Endothelial cell of umbilical vein (primary cell): ENCODE results near the gene PLA2R1. TPM values are rescaled to one million over a fixed set of nuclear protein-coding genes. Genes with fewer than 3 reads are reported as not detected.
A peak's percentile ranks its signal among the peaks of the same experiment; 100 is the strongest.

Experiments used
- BruUV-seq: library from RNA; stranded (reverse); fragments of 400-500 nt; replicated peaks from 2 replicates; lab custom pipeline; 2021; lab: Mats Ljungman, UMichigan
- CTCF ChIA-PET: fragments of 300-600, 350-600 bp; sonication (Branson Sonifier 250); formaldehyde crosslinking; loops from one replicate; lab custom pipeline; 2021; ENCODE audit warnings: antibody characterized with exemption, inconsistent platforms; lab: Charles Lee
- POLR2A ChIA-PET: fragments of 300-600, 350-600 bp; sonication (Branson Sonifier 250); formaldehyde crosslinking; loops from one replicate; lab custom pipeline; 2021; ENCODE audit warnings: antibody characterized with exemption, inconsistent platforms; lab: Charles Lee
- DNase-seq: peaks from one replicate; pipeline ENCODE4 v3.0.0-alpha.2; 2011; ENCODE audit warnings: low read depth, low spot score
- FAIRE-seq: peaks from 2 replicates; lab custom pipeline; 2011; peaks lifted over from hg19 to GRCh38; lab: Jason Lieb, UNC
- H2AFZ ChIP-seq: 2 replicates; pipeline ENCODE4 v1.6.0; 2012; ENCODE audit warnings: low read depth, low read length, control low read depth, inconsistent platforms
- H3K27ac ChIP-seq: 2 replicates; pipeline ENCODE4 v1.5.1; 2011; ENCODE audit warnings: low read depth, mild to moderate bottlenecking, control low read depth, low read length, moderate library complexity; ENCODE audit not compliant: insufficient read depth
- H3K27me3 ChIP-seq, 2 experiments: 2 replicates each; pipeline versions ENCODE4 v1.6.0 to v1.6.1; 2011; ENCODE audit warnings: low read length in 2 of 2, mixed read lengths in 1 of 2; ENCODE audit not compliant: control insufficient read depth in 2 of 2, insufficient read depth in 2 of 2
- H3K36me3 ChIP-seq, 2 experiments: 2 replicates in 1 of 2; 3 replicates in 1 of 2; pipeline ENCODE4 v1.5.1; 2011; ENCODE audit warnings: low read length in 2 of 2, mild to moderate bottlenecking in 1 of 2, moderate library complexity in 1 of 2; ENCODE audit not compliant: control insufficient read depth in 2 of 2, insufficient read depth in 2 of 2; ENCODE audit errors: extremely low read depth in 1 of 2
- H3K4me1 ChIP-seq: 3 replicates; pipeline ENCODE4 v1.5.1; 2011; ENCODE audit warnings: mild to moderate bottlenecking, low read length; ENCODE audit not compliant: control insufficient read depth, insufficient read depth; ENCODE audit errors: extremely low read depth
- H3K4me2 ChIP-seq: 2 replicates; pipeline ENCODE4 v1.6.1; 2011; ENCODE audit warnings: low read length, control low read depth, mixed read lengths; ENCODE audit not compliant: insufficient read depth
- H3K4me3 ChIP-seq, 3 experiments: fragments of 200-600 bp in 1 of 3; sonication (generic), shearing (Covaris generic) in 1 of 3; replicated peaks in 1 of 3; 2 replicates each; pipeline ENCODE4 v1.5.1; 2011 to 2016; ENCODE audit warnings: control low read depth in 3 of 3, low read length in 3 of 3, mild to moderate bottlenecking in 2 of 3, inconsistent platforms in 1 of 3, low read depth in 1 of 3, moderate library complexity in 1 of 3; ENCODE audit not compliant: insufficient read depth in 1 of 3
- H3K79me2 ChIP-seq: 2 replicates; pipeline ENCODE4 v1.6.0; 2012; ENCODE audit warnings: low read length, inconsistent platforms; ENCODE audit not compliant: control insufficient read depth, insufficient read depth
- H3K9ac ChIP-seq: replicated peaks from 2 replicates; pipeline ENCODE3; 2011; ENCODE audit warnings: low read length, control low read depth; ENCODE audit not compliant: insufficient read depth; ENCODE audit errors: extremely low read depth
- H3K9me1 ChIP-seq: replicated peaks from 3 replicates; pipeline ENCODE4 v1.6.0; 2011; ENCODE audit warnings: mild to moderate bottlenecking, low read length; ENCODE audit not compliant: control insufficient read depth, insufficient read depth; ENCODE audit errors: extremely low read depth
- H3K9me3 ChIP-seq: replicated peaks from 2 replicates; pipeline ENCODE4 v1.5.1; 2012; ENCODE audit warnings: low read length, inconsistent platforms; ENCODE audit not compliant: control insufficient read depth, insufficient read depth
- H4K20me1 ChIP-seq: replicated peaks from 2 replicates; pipeline ENCODE3; 2011; ENCODE audit warnings: mild to moderate bottlenecking, low read length; ENCODE audit not compliant: control insufficient read depth, insufficient read depth; ENCODE audit errors: extremely low read depth
- CTCF ChIP-seq, 2 donors: IDR thresholded peaks; 1 replicate in 1 of 2; 2 replicates in 1 of 2; pipeline ENCODE4 v1.5.1; 2011; ENCODE audit warnings: low read length in 2 of 2, mild to moderate bottlenecking in 2 of 2, moderate library complexity in 2 of 2, control low read depth in 1 of 2, inconsistent platforms in 1 of 2, low read depth in 1 of 2; ENCODE audit not compliant: insufficient read depth in 1 of 2; ENCODE audit errors: extremely low read depth in 1 of 2
- MAX ChIP-seq: IDR thresholded peaks from 2 replicates; pipeline ENCODE4 v1.6.1; 2011; ENCODE audit not compliant: insufficient read depth, insufficient read length
- MYC ChIP-seq: IDR thresholded peaks from one replicate; pipeline ENCODE4 v1.6.1; 2011; ENCODE audit warnings: mild to moderate bottlenecking, low read depth, low read length
- dilution Hi-C: fragments of 300-500 bp; cut with MboI; formaldehyde crosslinking; loops from one replicate; pipeline ENCODE4 v1.15.0; 2019; ENCODE audit warnings: low sequenced_read_pairs; ENCODE audit not compliant: extremely low pct_ligation_motif_present
- intact Hi-C: fragments of 100-400 bp; cut with micrococcal nuclease; formaldehyde crosslinking; loops from one replicate; pipeline ENCODE4 v1.10.0; 2022
- polyA plus RNA-seq, 4 experiments: library from polyadenylated mRNA; depleted of rRNA in 3 of 4; stranded (reverse) in 3 of 4; unstranded in 1 of 4; fragments of >200 nt; gene quantifications; 2 replicates each; pipeline versions ENCODE4 v1.2.1 to v1.2.3, GENCODE V29; 2011 to 2012; ENCODE audit warnings: missing spikeins in 1 of 4
- total RNA-seq: library from RNA; stranded (reverse); gene quantifications from 2 replicates; pipeline ENCODE4 v1.2.3, GENCODE V29; 2021

PLA2R1 gene
- total and polyA plus RNA-seq, 2 donors (not counting 3 experiments of a cell fraction or from before 2014, with no cell fraction given), result 6.9 to 14.4 TPM

- intact Hi-C loops, result loop anchor here (2.0 to 5.0 kb wide), 2 partner anchors 907 to 1184 kb away; no protein-coding TSS in a partner anchor
- DNase-seq (no peak), FAIRE-seq (peak; percentile 66)
- Histone ChIP-seq H4K20me1 (no peaks in the 10 kb centered on the region), H3K4me3 (no peak overlapping the region), H3K36me3 (no peaks in the 10 kb centered on the region), H3K79me2 (no peaks in the 10 kb centered on the region), H3K4me2 (no peak overlapping the region), H3K27ac (no peak overlapping the region), H3K27me3 (no peaks in the 10 kb centered on the region), H3K4me1 (no peaks in the 10 kb centered on the region), H3K9me1 (no peaks in the 10 kb centered on the region), H2AFZ (no peak overlapping the region), H3K9me3 (peaks cover 11% of the 10 kb centered on the region), H3K9ac (no peak overlapping the region)
- ChIA-PET POLR2A (no interaction called here), CTCF (interaction anchor here (0.8 to 4.5 kb wide), 10 partner anchors 10 to 975 kb away, joined by 3 to 25 read pairs (median 5); no protein-coding TSS in a partner anchor)
- dilution Hi-C loops, result no loop called here
- TF ChIP-seq MAX (no peak), MYC (peak; percentile 24), CTCF (IDR thresholded peaks at IDR 0.05; ENCODE audit: extremely low read depth in 1 of 2, insufficient read depth in 1 of 2, low read depth in 1 of 2, low read length in 2 of 2) (peak; percentile 4 to 21)
- BruUV-seq, result no TSS peak
Measured at GRCh38 chr2:160087854-160088745, 25.7 kb upstream of the PLA2R1 start.
